ENCODE results near the gene CD83.

DNA sequence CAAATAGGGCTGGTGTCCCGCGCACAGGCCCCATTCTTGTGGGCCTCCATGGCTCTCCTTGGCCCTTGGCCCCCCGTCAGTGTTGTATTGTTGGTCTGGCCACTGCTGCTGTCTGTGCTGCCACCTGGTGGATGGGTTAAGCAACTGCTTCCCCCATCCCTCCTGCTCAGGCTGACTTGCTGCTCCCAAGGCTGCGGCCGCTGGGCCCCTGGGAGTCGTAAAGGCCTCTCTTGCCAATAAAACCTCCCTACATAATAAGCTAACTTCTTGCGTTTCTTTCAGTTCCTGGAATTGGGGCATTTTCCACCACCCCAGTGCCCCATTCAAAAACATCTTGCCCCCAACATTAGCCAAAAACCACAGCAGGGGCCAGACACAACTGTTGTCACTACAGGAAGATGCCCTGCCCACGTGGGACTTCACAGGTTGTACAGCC, 27.1 kb downstream of the CD83 start:
- no peak for TF ChIP-seq POLR2AphosphoS5 (IDR thresholded peaks at IDR 0.05; ENCODE audit: low read depth, low read length)
- TF ChIP-seq TAF1 (IDR thresholded peaks at IDR 0.05; ENCODE audit: borderline replicate concordance, low read depth, low read length): no peak

All from GM12892 (cell line).